ENCODE measurements around the gene LSM2.
A peak's percentile ranks its signal among the peaks of the same experiment; 100 is the strongest.

Gene LSM2

GRCh38 chr6:31778999-31779885 is 27.5 kb downstream of the LSM2 start:
- H3K36me3 ChIP-seq (replicated peaks in 1 of 2; ENCODE audit: control insufficient read depth in 2 of 2, insufficient read depth in 2 of 2, low read length in 2 of 2), result peaks cover 46 to 68% of the 10 kb centered on the region in 2 donors

GRCh38 chr6:31778193-31778592 is 28.6 kb downstream of the LSM2 start:
- no peak overlapping the region for H3K4ac ChIP-seq (ENCODE audit: low read length)

More at GRCh38 chr6:31778999-31779885, 27.5 kb downstream of the LSM2 start:
- no CpG with 5 or more reads among the region's 43 CpGs for WGBS, 2 donors (ENCODE audit: extremely low coverage in 2 of 2, insufficient read length in 2 of 2, insufficient replicate concordance in 1 of 2)
- H3K9ac ChIP-seq (ENCODE audit: low read depth, low read length, poor library complexity), result no peak overlapping the region
- no peak overlapping the region for H3K4me2 ChIP-seq (ENCODE audit: insufficient read depth, low read length, poor library complexity, severe bottlenecking)
- no peaks in the 10 kb centered on the region for H3K27me3 ChIP-seq (ENCODE audit: control insufficient read depth in 3 of 3, insufficient read depth in 3 of 3, low read depth in 1 of 3, low read length in 3 of 3)
- H2AFZ ChIP-seq (ENCODE audit: low read length), result no peak overlapping the region
- no peak for DNase-seq (ENCODE audit: low spot score)
- peaks cover 4 to 8% of the 10 kb centered on the region in 2 donors for H3K4me1 ChIP-seq (ENCODE audit: control insufficient read depth in 2 of 2, insufficient read depth in 1 of 2, low read depth in 1 of 2, low read length in 2 of 2)
- peaks cover 2% of the 10 kb centered on the region for H3K79me1 ChIP-seq (ENCODE audit: low read depth, low read length)
- no peak overlapping the region for H3K14ac ChIP-seq (ENCODE audit: low read length)
- no peak overlapping the region for H4K8ac ChIP-seq (ENCODE audit: low read depth, low read length)
- H3K4ac ChIP-seq (ENCODE audit: low read length), result no peak overlapping the region
- no peak overlapping the region for H3K4me3 ChIP-seq (ENCODE audit: low read length in 2 of 2)
- H2BK15ac ChIP-seq (ENCODE audit: low read length), result no peak overlapping the region
- H3K27ac ChIP-seq (replicated peaks; ENCODE audit: low read length), result no peak overlapping the region
- no peak overlapping the region for H2BK12ac ChIP-seq (ENCODE audit: low read length)
- no peak overlapping the region for H4K91ac ChIP-seq (ENCODE audit: low read depth, low read length, poor library complexity)
- no peak overlapping the region for H3K18ac ChIP-seq (ENCODE audit: low read length)
- H2BK5ac ChIP-seq (ENCODE audit: low read length), result no peak overlapping the region
- H2AK5ac ChIP-seq (ENCODE audit: low read depth, low read length), result no peak overlapping the region
- H3K23ac ChIP-seq (ENCODE audit: low read depth, low read length, poor library complexity), result peak overlapping the region; percentile 43
- H2BK120ac ChIP-seq (ENCODE audit: low read depth, low read length), result no peak overlapping the region
- H3K9me3 ChIP-seq (replicated peaks in 1 of 2; ENCODE audit: control insufficient read depth in 2 of 2, insufficient read depth in 1 of 2, low read depth in 1 of 2, low read length in 2 of 2), result no peaks in the 10 kb centered on the region

DNA sequence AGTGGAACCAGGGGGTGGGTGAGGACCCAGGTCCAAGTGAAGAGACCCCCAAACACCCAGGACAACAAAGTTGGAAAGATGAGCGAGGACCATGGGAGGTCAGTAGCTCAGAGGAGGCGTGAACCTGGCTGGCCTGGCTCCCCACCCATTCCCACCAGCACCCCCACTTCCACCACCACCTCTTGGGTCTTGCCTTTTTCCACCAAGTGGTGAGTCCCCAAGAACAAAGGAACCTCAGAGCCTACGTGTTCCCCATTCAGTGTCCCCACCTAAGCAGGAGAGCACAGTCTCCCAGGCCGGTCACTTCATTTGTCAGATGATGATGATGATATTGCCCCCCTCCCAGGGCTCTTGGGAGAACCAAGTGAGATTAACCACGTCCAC is 29.1 kb downstream of the LSM2 start:
- Histone ChIP-seq H3K9me3 (replicated peaks in 1 of 2; ENCODE audit: control insufficient read depth in 2 of 2, insufficient read depth in 1 of 2, low read depth in 1 of 2, low read length in 2 of 2) (no peaks in the 10 kb centered on the region), H3K4me1 (ENCODE audit: control insufficient read depth in 2 of 2, insufficient read depth in 1 of 2, low read depth in 1 of 2, low read length in 2 of 2) (peaks cover 4 to 8% of the 10 kb centered on the region in 2 donors), H2AK5ac (ENCODE audit: low read depth, low read length) (no peak overlapping the region), H4K8ac (ENCODE audit: low read depth, low read length) (no peak overlapping the region), H3K18ac (ENCODE audit: low read length) (no peak overlapping the region), H2BK15ac (ENCODE audit: low read length) (no peak overlapping the region), H2BK12ac (ENCODE audit: low read length) (no peak overlapping the region), H3K14ac (ENCODE audit: low read length) (no peak overlapping the region), H3K36me3 (replicated peaks in 1 of 2; ENCODE audit: control insufficient read depth in 2 of 2, insufficient read depth in 2 of 2, low read length in 2 of 2) (peaks cover 38 to 53% of the 10 kb centered on the region in 2 donors), H3K27ac (replicated peaks; ENCODE audit: low read length) (no peak overlapping the region), H2BK5ac (ENCODE audit: low read length) (no peak overlapping the region), H3K79me1 (ENCODE audit: low read depth, low read length) (peaks cover 2% of the 10 kb centered on the region), H4K91ac (ENCODE audit: low read depth, low read length, poor library complexity) (no peak overlapping the region), H2BK120ac (ENCODE audit: low read depth, low read length) (no peak overlapping the region), H3K4ac (ENCODE audit: low read length) (no peak overlapping the region), H3K27me3 (ENCODE audit: control insufficient read depth in 3 of 3, insufficient read depth in 3 of 3, low read depth in 1 of 3, low read length in 3 of 3) (no peaks in the 10 kb centered on the region), H3K23ac (ENCODE audit: low read depth, low read length, poor library complexity) (peak overlapping the region; percentile 93), H2AFZ (ENCODE audit: low read length) (no peak overlapping the region), H3K4me3 (ENCODE audit: low read length in 2 of 2) (no peak overlapping the region), H3K4me2 (ENCODE audit: insufficient read depth, low read length, poor library complexity, severe bottlenecking) (no peak overlapping the region), H3K9ac (ENCODE audit: low read depth, low read length, poor library complexity) (no peak overlapping the region)
- no peak for DNase-seq (ENCODE audit: low spot score)
- no CpG with 5 or more reads among the region's 5 CpGs for WGBS, 2 donors (ENCODE audit: extremely low coverage in 2 of 2, insufficient read length in 2 of 2, insufficient replicate concordance in 1 of 2)

More at GRCh38 chr6:31778193-31778592, 28.6 kb downstream of the LSM2 start:
- no CpG with 5 or more reads among the region's 5 CpGs for WGBS, 2 donors (ENCODE audit: extremely low coverage in 2 of 2, insufficient read length in 2 of 2, insufficient replicate concordance in 1 of 2)
- H3K27ac ChIP-seq (replicated peaks; ENCODE audit: low read length), result no peak overlapping the region
- no peak overlapping the region for H3K4me2 ChIP-seq (ENCODE audit: insufficient read depth, low read length, poor library complexity, severe bottlenecking)
- no peak overlapping the region for H3K9ac ChIP-seq (ENCODE audit: low read depth, low read length, poor library complexity)
- H4K8ac ChIP-seq (ENCODE audit: low read depth, low read length), result no peak overlapping the region
- H4K91ac ChIP-seq (ENCODE audit: low read depth, low read length, poor library complexity), result no peak overlapping the region
- H2BK5ac ChIP-seq (ENCODE audit: low read length), result peak overlapping the region; percentile 5
- H3K14ac ChIP-seq (ENCODE audit: low read length), result no peak overlapping the region
- H2AK5ac ChIP-seq (ENCODE audit: low read depth, low read length), result no peak overlapping the region
- peaks cover 2% of the 10 kb centered on the region for H3K79me1 ChIP-seq (ENCODE audit: low read depth, low read length)
- H2BK15ac ChIP-seq (ENCODE audit: low read length), result no peak overlapping the region
- no peak for DNase-seq (ENCODE audit: low spot score)
- H3K4me1 ChIP-seq (ENCODE audit: control insufficient read depth in 2 of 2, insufficient read depth in 1 of 2, low read depth in 1 of 2, low read length in 2 of 2), result peaks cover 4 to 8% of the 10 kb centered on the region in 2 donors
- no peak overlapping the region for H3K23ac ChIP-seq (ENCODE audit: low read depth, low read length, poor library complexity)
- no peak overlapping the region for H3K18ac ChIP-seq (ENCODE audit: low read length)
- H2BK12ac ChIP-seq (ENCODE audit: low read length), result no peak overlapping the region
- no peak overlapping the region for H2AFZ ChIP-seq (ENCODE audit: low read length)
- H2BK120ac ChIP-seq (ENCODE audit: low read depth, low read length), result no peak overlapping the region
- peaks cover 42 to 58% of the 10 kb centered on the region in 2 donors for H3K36me3 ChIP-seq (replicated peaks in 1 of 2; ENCODE audit: control insufficient read depth in 2 of 2, insufficient read depth in 2 of 2, low read length in 2 of 2)
- no peak overlapping the region for H3K4me3 ChIP-seq (ENCODE audit: low read length in 2 of 2)
- no peaks in the 10 kb centered on the region for H3K27me3 ChIP-seq (ENCODE audit: control insufficient read depth in 3 of 3, insufficient read depth in 3 of 3, low read depth in 1 of 3, low read length in 3 of 3)
- H3K9me3 ChIP-seq (replicated peaks in 1 of 2; ENCODE audit: control insufficient read depth in 2 of 2, insufficient read depth in 1 of 2, low read depth in 1 of 2, low read length in 2 of 2), result no peaks in the 10 kb centered on the region

GRCh38 chr6:31776989-31777666 is 29.6 kb downstream of the LSM2 start, which contains the start of gene VWA7:
VWA7 (minus strand) TSS chr6:31777328; CDS start chr6:31776779, 549 bp downstream.
- Histone ChIP-seq H3K4me1 (ENCODE audit: control insufficient read depth in 2 of 2, insufficient read depth in 1 of 2, low read depth in 1 of 2, low read length in 2 of 2) (peaks cover 4 to 8% of the 10 kb centered on the region in 2 donors), H3K4me2 (ENCODE audit: insufficient read depth, low read length, poor library complexity, severe bottlenecking) (peak within 1 kb of the TSS; percentile 11)

More at GRCh38 chr6:31776989-31777666, 29.6 kb downstream of the LSM2 start, which contains the start of gene VWA7:
- Histone ChIP-seq H3K36me3 (replicated peaks in 1 of 2; ENCODE audit: control insufficient read depth in 2 of 2, insufficient read depth in 2 of 2, low read length in 2 of 2) (peaks cover 34 to 47% of the 10 kb centered on the region in 2 donors), H2AFZ (ENCODE audit: low read length) (no peak within 1 kb of the TSS), H4K8ac (ENCODE audit: low read depth, low read length) (no peak within 1 kb of the TSS), H3K27ac (replicated peaks; ENCODE audit: low read length) (no peak within 1 kb of the TSS), H3K27me3 (ENCODE audit: control insufficient read depth in 3 of 3, insufficient read depth in 3 of 3, low read depth in 1 of 3, low read length in 3 of 3) (no peaks in the 10 kb centered on the region), H3K23ac (ENCODE audit: low read depth, low read length, poor library complexity) (peak within 1 kb of the TSS; percentile 93), H3K79me1 (ENCODE audit: low read depth, low read length) (peaks cover 2% of the 10 kb centered on the region), H3K18ac (ENCODE audit: low read length) (peak within 1 kb of the TSS; percentile 80), H4K91ac (ENCODE audit: low read depth, low read length, poor library complexity) (no peak within 1 kb of the TSS), H2BK5ac (ENCODE audit: low read length) (peak within 1 kb of the TSS; percentile 53), H2BK15ac (ENCODE audit: low read length) (peak within 1 kb of the TSS; percentile 86), H3K9me3 (replicated peaks in 1 of 2; ENCODE audit: control insufficient read depth in 2 of 2, insufficient read depth in 1 of 2, low read depth in 1 of 2, low read length in 2 of 2) (no peaks in the 10 kb centered on the region), H3K4me3 (ENCODE audit: low read length in 2 of 2) (no peak within 1 kb of the TSS), H3K4ac (ENCODE audit: low read length) (no peak within 1 kb of the TSS), H2BK12ac (ENCODE audit: low read length) (no peak within 1 kb of the TSS), H2BK120ac (ENCODE audit: low read depth, low read length) (no peak within 1 kb of the TSS), H2AK5ac (ENCODE audit: low read depth, low read length) (peak within 1 kb of the TSS; percentile 81), H3K9ac (ENCODE audit: low read depth, low read length, poor library complexity) (peak within 1 kb of the TSS; percentile 84), H3K14ac (ENCODE audit: low read length) (peak within 1 kb of the TSS; percentile 82)
- no CpG with 5 or more reads among the region's 15 CpGs for WGBS, 2 donors (ENCODE audit: extremely low coverage in 2 of 2, insufficient read length in 2 of 2, insufficient replicate concordance in 1 of 2)
- DNase-seq (ENCODE audit: low spot score), result no peak
